Neuron (in vitro differentiated cells): ENCODE measurements around the gene IKZF2.
A peak's percentile ranks its signal among the peaks of the same experiment; 100 is the strongest.

Experiments
- H2AFZ ChIP-seq: one replicate; pipeline ENCODE4 v1.6.1; 2013; ENCODE audit warnings: low read depth, mild to moderate bottlenecking, inconsistent platforms, low read length, moderate library complexity
- H3K27me3 ChIP-seq: one replicate; pipeline ENCODE4 v1.6.1; 2013; ENCODE audit warnings: low read length; ENCODE audit not compliant: insufficient read depth
- H3K36me3 ChIP-seq: one replicate; pipeline ENCODE4 v1.6.1; 2013; ENCODE audit warnings: low read length; ENCODE audit not compliant: insufficient read depth
- H3K4me1 ChIP-seq: one replicate; pipeline ENCODE4 v1.6.1; 2013; ENCODE audit warnings: low read length; ENCODE audit not compliant: insufficient read depth
- H3K4me3 ChIP-seq: 2 replicates; pipeline ENCODE4 v1.5.1; 2013; ENCODE audit warnings: mild to moderate bottlenecking, low read length, moderate library complexity
- H3K9me3 ChIP-seq: one replicate; pipeline ENCODE4 v1.6.1; 2013; ENCODE audit warnings: low read length

IKZF2 gene

GRCh38 chr2:213149294-213149875 lies 2.0 kb downstream of the IKZF2 start:
- peaks cover 17% of the 10 kb centered on the region for H3K4me1 ChIP-seq
- peak overlapping the region; percentile 94 for H2AFZ ChIP-seq
- no peaks in the 10 kb centered on the region for H3K9me3 ChIP-seq
- peaks cover 5% of the 10 kb centered on the region for H3K36me3 ChIP-seq
- peak overlapping the region; percentile 95 for H3K4me3 ChIP-seq
- no peaks in the 10 kb centered on the region for H3K27me3 ChIP-seq

GRCh38 chr2:213148572-213149261 lies 2.7 kb downstream of the IKZF2 start:
- Histone ChIP-seq H3K9me3 (no peaks in the 10 kb centered on the region), H3K27me3 (no peaks in the 10 kb centered on the region), H3K4me1 (peaks cover 17% of the 10 kb centered on the region), H2AFZ (peak overlapping the region; percentile 94), H3K4me3 (peak overlapping the region; percentile 95), H3K36me3 (peaks cover 5% of the 10 kb centered on the region)

- Histone ChIP-seq H3K4me3 (no peak overlapping the region), H3K9me3 (no peaks in the 10 kb centered on the region), H2AFZ (no peak overlapping the region), H3K4me1 (peaks cover 14% of the 10 kb centered on the region), H3K27me3 (no peaks in the 10 kb centered on the region), H3K36me3 (peaks cover 5% of the 10 kb centered on the region)
Observed at GRCh38 chr2:213147538-213147937, 3.9 kb downstream of the IKZF2 start.

- Histone ChIP-seq H3K4me3 (no peak overlapping the region), H3K4me1 (peaks cover 14% of the 10 kb centered on the region), H2AFZ (no peak overlapping the region), H3K9me3 (no peaks in the 10 kb centered on the region), H3K27me3 (no peaks in the 10 kb centered on the region), H3K36me3 (peaks cover 5% of the 10 kb centered on the region)
Observed at GRCh38 chr2:213145715-213146242, 5.6 kb downstream of the IKZF2 start.

GRCh38 chr2:213137064-213137463 lies 14.3 kb downstream of the IKZF2 start:
- no peaks in the 10 kb centered on the region for H3K9me3 ChIP-seq
- H3K27me3 ChIP-seq: no peaks in the 10 kb centered on the region
- no peak overlapping the region for H2AFZ ChIP-seq
- no peaks in the 10 kb centered on the region for H3K4me1 ChIP-seq
- no peak overlapping the region for H3K4me3 ChIP-seq
- H3K36me3 ChIP-seq: no peaks in the 10 kb centered on the region

GRCh38 chr2:213129311-213129710 lies 22.1 kb downstream of the IKZF2 start:
- no peaks in the 10 kb centered on the region for H3K9me3 ChIP-seq

GRCh38 chr2:213125646-213126347 lies 25.6 kb downstream of the IKZF2 start:
- no peak overlapping the region for H3K4me3 ChIP-seq
- H3K9me3 ChIP-seq: no peaks in the 10 kb centered on the region
- H3K27me3 ChIP-seq: no peaks in the 10 kb centered on the region
- H3K36me3 ChIP-seq: no peaks in the 10 kb centered on the region
- no peak overlapping the region for H2AFZ ChIP-seq
- H3K4me1 ChIP-seq: peaks cover 10% of the 10 kb centered on the region

More at GRCh38 chr2:213129311-213129710, 22.1 kb downstream of the IKZF2 start:
- Histone ChIP-seq H3K4me3 (no peak overlapping the region), H3K27me3 (no peaks in the 10 kb centered on the region), H3K4me1 (peaks cover 8% of the 10 kb centered on the region), H3K36me3 (no peaks in the 10 kb centered on the region), H2AFZ (no peak overlapping the region)

GRCh38 chr2:213122725-213123124 lies 28.7 kb downstream of the IKZF2 start:
- Histone ChIP-seq H3K27me3 (no peaks in the 10 kb centered on the region), H3K4me1 (peaks cover 2% of the 10 kb centered on the region), H3K9me3 (no peaks in the 10 kb centered on the region), H3K36me3 (no peaks in the 10 kb centered on the region), H3K4me3 (no peak overlapping the region), H2AFZ (no peak overlapping the region)

GRCh38 chr2:213121690-213122089 lies 29.7 kb downstream of the IKZF2 start:
- Histone ChIP-seq H3K27me3 (no peaks in the 10 kb centered on the region), H3K36me3 (no peaks in the 10 kb centered on the region), H2AFZ (no peak overlapping the region), H3K9me3 (no peaks in the 10 kb centered on the region), H3K4me1 (peaks cover 2% of the 10 kb centered on the region), H3K4me3 (no peak overlapping the region)

GRCh38 chr2:213119061-213119809 lies 32.2 kb downstream of the IKZF2 start:
- Histone ChIP-seq H3K4me3 (no peak overlapping the region), H2AFZ (no peak overlapping the region), H3K4me1 (peaks cover 2% of the 10 kb centered on the region), H3K9me3 (no peaks in the 10 kb centered on the region), H3K27me3 (no peaks in the 10 kb centered on the region), H3K36me3 (no peaks in the 10 kb centered on the region)

GRCh38 chr2:213108308-213108707 lies 43.1 kb downstream of the IKZF2 start:
- Histone ChIP-seq H3K9me3 (peaks cover 3% of the 10 kb centered on the region), H2AFZ (no peak overlapping the region), H3K36me3 (no peaks in the 10 kb centered on the region), H3K4me1 (no peaks in the 10 kb centered on the region), H3K27me3 (no peaks in the 10 kb centered on the region), H3K4me3 (no peak overlapping the region)

- Histone ChIP-seq H3K4me3 (no peak overlapping the region), H3K9me3 (peaks cover 3% of the 10 kb centered on the region), H3K4me1 (no peaks in the 10 kb centered on the region), H2AFZ (no peak overlapping the region), H3K27me3 (no peaks in the 10 kb centered on the region), H3K36me3 (no peaks in the 10 kb centered on the region)
Observed at GRCh38 chr2:213107728-213108127, 43.7 kb downstream of the IKZF2 start.

GRCh38 chr2:213105212-213105611 lies 46.2 kb downstream of the IKZF2 start:
- Histone ChIP-seq H3K4me1 (no peaks in the 10 kb centered on the region), H3K4me3 (no peak overlapping the region), H3K9me3 (peaks cover 3% of the 10 kb centered on the region), H2AFZ (no peak overlapping the region), H3K27me3 (no peaks in the 10 kb centered on the region), H3K36me3 (no peaks in the 10 kb centered on the region)
